GM23338 (cell line): ENCODE measurements around the gene HEXA. TPM values are rescaled to one million over a fixed set of nuclear protein-coding genes. Genes with fewer than 3 reads are reported as not detected.

Experiments used
- ATAC-seq: fragments of 200-7000 bp; cut with Tn5 transposase; 3 replicates; pipeline ENCODE4 v1.9.1; 2020
- DNase-seq: peaks from one replicate; pipeline ENCODE4 v3.0.0-alpha.2; 2015; ENCODE audit warnings: low spot score
- H2AFZ ChIP-seq: fragments of 200-600 bp; sonication (generic); 2 replicates; pipeline ENCODE4 v1.8.0; 2016; ENCODE audit warnings: antibody characterized with exemption, mild to moderate bottlenecking, moderate library complexity
- H3F3A ChIP-seq: fragments of 200-600 bp; sonication (generic); replicated peaks from 2 replicates; pipeline ENCODE4 v1.8.0; 2017; ENCODE audit warnings: antibody characterized with exemption, mixed run types, low read depth
- H3K27ac ChIP-seq: fragments of 200-600 bp; sonication (generic); 2 replicates; pipeline ENCODE4 v1.6.1; 2016; ENCODE audit warnings: low read depth
- H3K27me3 ChIP-seq: fragments of 200-600 bp; sonication (generic); 2 replicates; pipeline ENCODE4 v1.8.0; 2016; ENCODE audit warnings: mild to moderate bottlenecking, mixed run types, moderate library complexity; ENCODE audit not compliant: insufficient read depth
- H3K36me3 ChIP-seq: fragments of 200-600 bp; sonication (generic); 2 replicates; pipeline ENCODE4 v1.8.0; 2016; ENCODE audit warnings: mild to moderate bottlenecking; ENCODE audit not compliant: insufficient read depth
- H3K4me1 ChIP-seq: fragments of 200-600 bp; sonication (generic); 2 replicates; pipeline ENCODE4 v1.8.0; 2016; ENCODE audit warnings: mild to moderate bottlenecking, moderate library complexity; ENCODE audit not compliant: insufficient read depth
- H3K4me2 ChIP-seq: fragments of 200-600 bp; sonication (generic); 2 replicates; pipeline ENCODE4 v1.7.1; 2017; ENCODE audit warnings: mixed run types
- H3K4me3 ChIP-seq: fragments of 200-600 bp; sonication (generic); 2 replicates; pipeline ENCODE4 v1.6.1; 2016; ENCODE audit warnings: mixed run types
- H3K79me2 ChIP-seq: fragments of 200-600 bp; sonication (generic); replicated peaks from 2 replicates; pipeline ENCODE4 v1.8.0; 2017; ENCODE audit warnings: mild to moderate bottlenecking; ENCODE audit not compliant: insufficient read depth
- H3K9me2 ChIP-seq: fragments of 200-600 bp; sonication (generic); 2 replicates; pipeline ENCODE4 v1.8.0; 2017; ENCODE audit not compliant: insufficient read depth
- H4K20me1 ChIP-seq: fragments of 200-600 bp; sonication (generic); replicated peaks from 2 replicates; pipeline ENCODE4 v1.8.0; 2017; ENCODE audit warnings: mild to moderate bottlenecking; ENCODE audit not compliant: insufficient read depth
- H3K27ac Mint-ChIP-seq: 2 replicates; pipeline ENCODE4 v1.8.0; 2020; ENCODE audit warnings: inconsistent platforms, mild to moderate bottlenecking, moderate library complexity, mixed read lengths
- H3K27me3 Mint-ChIP-seq: 3 replicates; pipeline ENCODE4 v1.8.0; 2022; ENCODE audit warnings: low read depth, mild to moderate bottlenecking, moderate library complexity, mixed read lengths, inconsistent platforms; ENCODE audit not compliant: insufficient read depth, poor library complexity
- H3K36me3 Mint-ChIP-seq: 3 replicates; pipeline ENCODE4 v1.8.0; 2021; ENCODE audit warnings: low read depth, mild to moderate bottlenecking, inconsistent platforms, moderate library complexity, mixed read lengths
- H3K4me1 Mint-ChIP-seq: 3 replicates; pipeline ENCODE4 v1.8.0; 2020; ENCODE audit warnings: mild to moderate bottlenecking, inconsistent platforms, mixed read lengths
- H3K4me3 Mint-ChIP-seq: 3 replicates; pipeline ENCODE4 v1.8.0; 2021; ENCODE audit warnings: moderate library complexity, mild to moderate bottlenecking, inconsistent platforms, mixed read lengths
- H3K9me3 Mint-ChIP-seq: 3 replicates; pipeline ENCODE4 v1.8.0; 2020; ENCODE audit warnings: moderate library complexity, mild to moderate bottlenecking, inconsistent platforms, mixed read lengths
- EZH2phosphoT487 ChIP-seq: fragments of 200-600 bp; sonication (generic); IDR thresholded peaks from one replicate; pipeline ENCODE4 v1.8.1; 2018; ENCODE audit warnings: antibody characterized with exemption; ENCODE audit not compliant: unreplicated experiment
- NANOG ChIP-seq: IDR thresholded peaks from 2 replicates; pipeline ENCODE4 v1.6.1; 2016; ENCODE audit warnings: antibody characterized with exemption, borderline replicate concordance
- STAT1 ChIP-seq: IDR thresholded peaks from one replicate; pipeline ENCODE4 v1.6.1; 2016; ENCODE audit warnings: antibody characterized with exemption; ENCODE audit not compliant: unreplicated experiment
- ZNF462 ChIP-seq: fragments of 250-450 bp; sonication (Bioruptor Pico); IDR thresholded peaks from 2 replicates; pipeline ENCODE4 v1.5.0; 2020; ENCODE audit warnings: mild to moderate bottlenecking, moderate library complexity
- polyA plus RNA-seq: library from polyadenylated mRNA; unstranded; fragments of >200 nt; fragmentation: Nextera tagmentation; extraction: Ambion mirVana; gene quantifications from 2 replicates; pipeline ENCODE4 v1.2.1, GENCODE V29; 2016
- total RNA-seq: library from RNA; depleted of rRNA; stranded (reverse); fragments of >200 nt; shearing (Covaris generic); gene quantifications from 2 replicates; pipeline ENCODE4 v1.2.3, GENCODE V29; 2014
- TF ChIP-seq, protein P1 (sequence below): IDR thresholded peaks from 2 replicates; pipeline ENCODE4 v1.6.1; 2016; ENCODE audit warnings: antibody characterized with exemption

The HEXA gene
- total and polyA plus RNA-seq, 2 experiments from 2014 or later: 43.0 to 43.8 TPM

- no peaks in the 10 kb centered on the region for H3K9me2 ChIP-seq
- H3K79me2 ChIP-seq: peaks cover 48% of the 10 kb centered on the region
- H4K20me1 ChIP-seq: peaks cover 9% of the 10 kb centered on the region; the same call in 1 of the 2 replicates
- Mint-ChIP-seq H3K4me3 (no peak overlapping the region), H3K36me3 (no peaks in the 10 kb centered on the region; the same call in 2 of the 3 replicates), H3K9me3 (no peaks in the 10 kb centered on the region; the same call in 2 of the 3 replicates), H3K4me1 (peaks cover 6% of the 10 kb centered on the region; the same call in 2 of the 3 replicates), H3K27me3 (no peaks in the 10 kb centered on the region), H3K27ac (no peak overlapping the region)
- H3K36me3 ChIP-seq: no peaks in the 10 kb centered on the region
- no peak overlapping the region for H2AFZ ChIP-seq
- TF ChIP-seq ZNF462 (CRISPR knock-in tag) (no peak), NANOG (no peak), STAT1 (no peak)
- TF ChIP-seq, protein P1, sequence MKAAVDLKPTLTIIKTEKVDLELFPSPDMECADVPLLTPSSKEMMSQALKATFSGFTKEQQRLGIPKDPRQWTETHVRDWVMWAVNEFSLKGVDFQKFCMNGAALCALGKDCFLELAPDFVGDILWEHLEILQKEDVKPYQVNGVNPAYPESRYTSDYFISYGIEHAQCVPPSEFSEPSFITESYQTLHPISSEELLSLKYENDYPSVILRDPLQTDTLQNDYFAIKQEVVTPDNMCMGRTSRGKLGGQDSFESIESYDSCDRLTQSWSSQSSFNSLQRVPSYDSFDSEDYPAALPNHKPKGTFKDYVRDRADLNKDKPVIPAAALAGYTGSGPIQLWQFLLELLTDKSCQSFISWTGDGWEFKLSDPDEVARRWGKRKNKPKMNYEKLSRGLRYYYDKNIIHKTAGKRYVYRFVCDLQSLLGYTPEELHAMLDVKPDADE: no peak
- no peak overlapping the region for H3K4me2 ChIP-seq
- no peak overlapping the region for H3K4me3 ChIP-seq
- no peak overlapping the region for H3K27ac ChIP-seq
- H3F3A ChIP-seq: no peaks in the 10 kb centered on the region
- no peaks in the 10 kb centered on the region for H3K27me3 ChIP-seq
- peaks cover 2% of the 10 kb centered on the region; the same call in 1 of the 2 replicates for H3K4me1 ChIP-seq
- DNase-seq (no peak), ATAC-seq (no peak)
Measured at GRCh38 chr15:72369964-72370363, 5.8 kb downstream of the HEXA start.

DNA sequence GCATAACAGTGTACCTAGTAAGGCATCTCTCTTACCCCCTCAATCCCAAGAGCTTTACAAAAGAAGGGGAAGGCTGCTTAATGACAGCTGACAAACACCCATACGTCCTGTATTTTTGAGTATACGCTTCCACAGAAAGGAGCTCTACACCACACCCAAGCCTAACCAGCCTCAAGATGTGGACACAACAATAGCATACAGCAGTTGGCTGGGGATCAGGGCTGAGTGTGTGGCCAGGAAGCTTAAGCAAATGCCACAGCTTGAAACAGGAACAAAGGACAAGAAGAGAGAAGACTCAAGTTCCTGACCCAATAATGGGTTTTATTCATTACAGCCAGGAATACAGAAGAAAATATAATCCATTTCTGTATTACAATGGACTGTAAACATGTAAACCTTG is 6.9 kb downstream of the HEXA start:
- no peaks in the 10 kb centered on the region for H3K4me1 Mint-ChIP-seq
- H3K79me2 ChIP-seq: peaks cover 41% of the 10 kb centered on the region
- no peaks in the 10 kb centered on the region for H3K27me3 Mint-ChIP-seq
- H3K9me2 ChIP-seq: no peaks in the 10 kb centered on the region
- no peaks in the 10 kb centered on the region; the same call in 2 of the 3 replicates for H3K9me3 Mint-ChIP-seq
- no peak for TF ChIP-seq STAT1
- TF ChIP-seq EZH2phosphoT487: no peak
- H3K27ac Mint-ChIP-seq: no peak overlapping the region
- no peak overlapping the region for H2AFZ ChIP-seq
- no peaks in the 10 kb centered on the region for H3K27me3 ChIP-seq
- H3K36me3 ChIP-seq: no peaks in the 10 kb centered on the region
- H3K36me3 Mint-ChIP-seq: no peaks in the 10 kb centered on the region; the same call in 2 of the 3 replicates
- no peaks in the 10 kb centered on the region for H3K4me1 ChIP-seq
- H4K20me1 ChIP-seq: peaks cover 9% of the 10 kb centered on the region; the same call in 1 of the 2 replicates
- no peak overlapping the region for H3K4me2 ChIP-seq
- no peak overlapping the region for H3K4me3 ChIP-seq
- DNase-seq: no peak
- no peak overlapping the region for H3K27ac ChIP-seq
- no peaks in the 10 kb centered on the region for H3F3A ChIP-seq
- H3K4me3 Mint-ChIP-seq: no peak overlapping the region
- no peak for ATAC-seq
